ENCODE results near the gene CILP. TPM values are rescaled to one million over a fixed set of nuclear protein-coding genes. Genes with fewer than 3 reads are reported as not detected.
A peak's percentile ranks its signal among the peaks of the same experiment; 100 is the strongest.

Gene CILP
- total and polyA plus RNA-seq, 2 of the 13 experiments (the other 11 are each of a cell fraction or from before 2014, with no cell fraction given), result 0.03 TPM; not detected in 1

- FAIRE-seq (no peak), DNase-seq (ENCODE audit: low spot score) (no peak), ATAC-seq (no peak; the same call in 2 of the 3 replicates)
- Histone ChIP-seq H3K4me1 (ENCODE audit: insufficient read depth, low read length) (peaks cover 49% of the 10 kb centered on the region), H2AFZ (ENCODE audit: low read length) (peak overlapping the region; percentile 59), H3K79me2 (ENCODE audit: insufficient read depth, low read length) (no peaks in the 10 kb centered on the region), H3K4me3 (replicated peaks in 1 of 3; ENCODE audit: insufficient read depth in 1 of 3, low read depth in 2 of 3, low read length in 3 of 3) (no peak overlapping the region), H3K4me2 (ENCODE audit: low read depth, low read length) (peak overlapping the region; percentile 75), H4K20me1 (ENCODE audit: insufficient read depth, low read length) (no peaks in the 10 kb centered on the region), H3K27me3 (ENCODE audit: control insufficient read depth in 1 of 2, insufficient read depth in 2 of 2, low read length in 2 of 2) (no peaks in the 10 kb centered on the region), H3K36me3 (replicated peaks in 1 of 2; ENCODE audit: control insufficient read depth in 1 of 2, insufficient read depth in 2 of 2, low read length in 2 of 2) (no peaks in the 10 kb centered on the region), H3K9ac (ENCODE audit: insufficient read depth, low read depth, low read length) (peak overlapping the region; percentile 53; the same call in 1 of the 2 replicates), H3K27ac (ENCODE audit: extremely low read length, insufficient read depth, low read length) (no peak overlapping the region), H3K9me3 (ENCODE audit: low read length) (no peaks in the 10 kb centered on the region)
- BruUV-seq (replicated peaks), result no TSS peak
- WGBS (ENCODE audit: low lambda C conversion rate), result 91% methylated on average over 8 of the region's 8 CpGs
- TF ChIP-seq PAF1 (CRISPR knock-in tag; IDR thresholded peaks at IDR 0.05), result no peak
- TF ChIP-seq, protein P1, sequence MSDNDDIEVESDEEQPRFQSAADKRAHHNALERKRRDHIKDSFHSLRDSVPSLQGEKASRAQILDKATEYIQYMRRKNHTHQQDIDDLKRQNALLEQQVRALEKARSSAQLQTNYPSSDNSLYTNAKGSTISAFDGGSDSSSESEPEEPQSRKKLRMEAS (IDR thresholded peaks at IDR 0.05), result no peak
- 0 out of 2 replicates have a peak, but pooled peaks have one; percentile 4 for TF ChIP-seq MYC (CRISPR knock-in tag; IDR thresholded peaks at IDR 0.05; ENCODE audit: borderline replicate concordance)
- no peak for TF ChIP-seq ZNF335 (CRISPR knock-in tag; IDR thresholded peaks at IDR 0.05)
- intact Hi-C loops (cut with micrococcal nuclease; ENCODE audit: unreplicated experiment) (no loop called here), in situ Hi-C loops (cut with HindIII; ENCODE audit: extremely low pct_ligation_motif_present, low pct_unique_long_range_greater_than_20kb) (no loop called here)
- CTCF ChIA-PET (ENCODE audit: low intra/inter-chr PET ratio, low total read pairs), result no interaction called here
- POLR2A ChIA-PET, result interaction anchor here (0.6 to 1.8 kb wide), 6 partner anchors 29 to 112 kb away, joined by 3 to 20 read pairs (median 11); partner anchors contain the start of genes CLPX and RNU5B-1
Measured at GRCh38 chr15:65246026-65246714, 34.9 kb upstream of the CILP start.

GRCh38 chr15:65245096-65245856 is 34.0 kb upstream of the CILP start:
- H3K79me2 ChIP-seq (ENCODE audit: insufficient read depth, low read length), result no peaks in the 10 kb centered on the region
- ATAC-seq (peak; percentile 81), FAIRE-seq (no peak), DNase-seq (ENCODE audit: low spot score) (peak; percentile 75)
- no peaks in the 10 kb centered on the region for H3K36me3 ChIP-seq (replicated peaks in 1 of 2; ENCODE audit: control insufficient read depth in 1 of 2, insufficient read depth in 2 of 2, low read length in 2 of 2)
- H3K4me1 ChIP-seq (ENCODE audit: insufficient read depth, low read length), result peaks cover 51% of the 10 kb centered on the region
- ChIA-PET POLR2A (interaction anchor here (0.6 to 1.8 kb wide), 7 partner anchors 28 to 111 kb away, joined by 3 to 20 read pairs (median 11); partner anchors contain the start of genes CLPX and RNU5B-1), CTCF (ENCODE audit: low intra/inter-chr PET ratio, low total read pairs) (no interaction called here)
- peak overlapping the region in 2 of 3 experiments; percentile 19 to 52; a peak in 4 of 6 replicates for H3K4me3 ChIP-seq (replicated peaks in 1 of 3; ENCODE audit: insufficient read depth in 1 of 3, low read depth in 2 of 3, low read length in 3 of 3)
- H2AFZ ChIP-seq (ENCODE audit: low read length), result peak overlapping the region; percentile 59
- H3K4me2 ChIP-seq (ENCODE audit: low read depth, low read length), result peak overlapping the region; percentile 75
- in situ Hi-C loops (cut with HindIII; ENCODE audit: extremely low pct_ligation_motif_present, low pct_unique_long_range_greater_than_20kb), result no loop called here
- no peaks in the 10 kb centered on the region for H3K9me3 ChIP-seq (ENCODE audit: low read length)
- intact Hi-C loops (cut with micrococcal nuclease; ENCODE audit: unreplicated experiment), result no loop called here
- H3K9ac ChIP-seq (ENCODE audit: insufficient read depth, low read depth, low read length), result peak overlapping the region; percentile 60
- no TSS peak for BruUV-seq (replicated peaks)
- peak overlapping the region; percentile 37 for H3K27ac ChIP-seq (ENCODE audit: extremely low read length, insufficient read depth, low read length)
- no peaks in the 10 kb centered on the region for H4K20me1 ChIP-seq (ENCODE audit: insufficient read depth, low read length)
- WGBS (ENCODE audit: low lambda C conversion rate), result 5% methylated on average over 4 of the region's 11 CpGs
- H3K27me3 ChIP-seq (ENCODE audit: control insufficient read depth in 1 of 2, insufficient read depth in 2 of 2, low read length in 2 of 2), result no peaks in the 10 kb centered on the region
- TF ChIP-seq SOX13 (IDR thresholded peaks at IDR 0.05) (no peak), SOX13 (CRISPR knock-in tag; conservative IDR thresholded peaks at IDR 0.05 in 1 of 2, IDR thresholded peaks at IDR 0.05 in 1 of 2) (peak in 1 of 2 experiments; percentile 16; a peak in 1 of 4 replicates), SIX4 (CRISPR knock-in tag; IDR thresholded peaks at IDR 0.05) (no peak), RFX3 (CRISPR knock-in tag; IDR thresholded peaks at IDR 0.05) (no peak), ZNF362 (CRISPR knock-in tag; IDR thresholded peaks at IDR 0.05; ENCODE audit: borderline replicate concordance) (no peak), FOXO4 (CRISPR knock-in tag; conservative IDR thresholded peaks at IDR 0.05) (no peak), SAP130 (CRISPR knock-in tag; IDR thresholded peaks at IDR 0.05; ENCODE audit: low read depth) (peak; percentile 55), HOXA3 (CRISPR knock-in tag; IDR thresholded peaks at IDR 0.05) (peak; percentile 79), MED1 (CRISPR knock-in tag; IDR thresholded peaks at IDR 0.05) (0 out of 2 replicates have a peak, but pooled peaks have one; percentile 34), ZNF441 (CRISPR knock-in tag; IDR thresholded peaks at IDR 0.05; ENCODE audit: borderline replicate concordance) (no peak)
